WTC11 (cell line): ENCODE results near the gene CRIP1.
A peak's percentile ranks its signal among the peaks of the same experiment; 100 is the strongest.

Experiments used
- CTCF ChIP-seq: fragments of 200-600 bp; IDR thresholded peaks from 2 replicates; pipeline ENCODE4 v1.8.0; 2022; ENCODE audit warnings: antibody characterized with exemption
- RORB ChIP-seq: fragments of 250-450 bp; sonication (Bioruptor Pico); IDR thresholded peaks from 2 replicates; pipeline ENCODE4 v1.9.0; 2021; ENCODE audit warnings: mild to moderate bottlenecking
- SP1 ChIP-seq: sonication (generic); formaldehyde crosslinking; conservative IDR thresholded peaks from 2 replicates; pipeline ENCODE4 v1.8.1; 2022; ENCODE audit warnings: missing genetic modification reagents
- STAT6 ChIP-seq: sonication (generic); formaldehyde crosslinking; conservative IDR thresholded peaks from 2 replicates; pipeline ENCODE4 v1.8.1; 2023; ENCODE audit warnings: mild to moderate bottlenecking, low read depth, missing genetic modification reagents, moderate library complexity
- USF2 ChIP-seq: sonication (generic); formaldehyde crosslinking; IDR thresholded peaks from 2 replicates; pipeline ENCODE4 v1.8.1; 2023; ENCODE audit warnings: mild to moderate bottlenecking, missing genetic modification reagents, moderate library complexity

- TF ChIP-seq CTCF (peak; percentile 97), USF2 (CRISPR knock-in tag) (no peak), STAT6 (CRISPR knock-in tag) (no peak), RORB (CRISPR knock-in tag) (no peak), SP1 (peak; percentile 48; the same call in 1 of the 2 replicates)
Measured at GRCh38 chr14:105480807-105481801, 5.6 kb upstream of the CRIP1 start.
